Measurements from ENCODE around the gene TSKS. TPM values are rescaled to one million over a fixed set of nuclear protein-coding genes. Genes with fewer than 3 reads are reported as not detected.
A peak's percentile ranks its signal among the peaks of the same experiment; 100 is the strongest.

Gene TSKS
- total RNA-seq, 1 experiment from 2014 or later: 0.48 TPM

DNA sequence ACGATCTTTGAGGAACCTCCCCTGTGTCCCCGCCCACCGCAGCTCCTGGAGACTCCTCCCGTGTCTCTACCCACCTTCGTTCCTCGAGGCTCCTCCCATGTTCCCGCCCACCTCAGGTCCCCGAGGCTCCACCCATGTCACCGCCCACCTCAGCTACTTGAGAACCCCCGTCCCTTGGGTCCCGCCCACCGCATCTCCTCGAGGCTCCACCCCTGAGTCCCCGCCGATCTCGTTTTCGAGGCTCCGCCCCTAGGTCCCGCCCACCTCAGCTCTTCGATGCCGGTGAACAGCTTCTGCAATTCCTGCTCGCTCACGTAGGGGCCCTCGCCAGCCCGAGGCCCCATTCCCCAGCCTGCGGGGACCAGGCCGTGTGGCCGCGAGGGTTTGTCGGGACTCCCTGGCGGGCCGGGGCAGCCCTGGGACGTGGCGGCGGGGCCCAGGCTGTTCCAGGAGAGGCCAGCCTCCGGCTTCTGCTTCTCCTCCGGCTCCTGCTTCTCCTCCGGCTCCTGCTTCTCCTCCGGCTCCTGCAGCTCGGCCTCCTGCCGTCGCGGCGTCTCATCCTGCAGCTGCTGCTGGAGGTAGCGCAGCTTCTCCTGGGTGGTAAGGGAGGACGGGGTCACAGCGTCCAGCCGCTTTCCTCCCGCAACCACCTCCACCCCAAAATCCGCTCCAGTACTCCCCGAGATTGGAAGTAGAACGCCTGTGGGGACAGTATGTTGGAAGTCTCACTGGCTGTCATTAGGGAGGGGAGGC lies 16.7 kb downstream of the TSKS start (continued):
- TF ChIP-seq, protein P1, sequence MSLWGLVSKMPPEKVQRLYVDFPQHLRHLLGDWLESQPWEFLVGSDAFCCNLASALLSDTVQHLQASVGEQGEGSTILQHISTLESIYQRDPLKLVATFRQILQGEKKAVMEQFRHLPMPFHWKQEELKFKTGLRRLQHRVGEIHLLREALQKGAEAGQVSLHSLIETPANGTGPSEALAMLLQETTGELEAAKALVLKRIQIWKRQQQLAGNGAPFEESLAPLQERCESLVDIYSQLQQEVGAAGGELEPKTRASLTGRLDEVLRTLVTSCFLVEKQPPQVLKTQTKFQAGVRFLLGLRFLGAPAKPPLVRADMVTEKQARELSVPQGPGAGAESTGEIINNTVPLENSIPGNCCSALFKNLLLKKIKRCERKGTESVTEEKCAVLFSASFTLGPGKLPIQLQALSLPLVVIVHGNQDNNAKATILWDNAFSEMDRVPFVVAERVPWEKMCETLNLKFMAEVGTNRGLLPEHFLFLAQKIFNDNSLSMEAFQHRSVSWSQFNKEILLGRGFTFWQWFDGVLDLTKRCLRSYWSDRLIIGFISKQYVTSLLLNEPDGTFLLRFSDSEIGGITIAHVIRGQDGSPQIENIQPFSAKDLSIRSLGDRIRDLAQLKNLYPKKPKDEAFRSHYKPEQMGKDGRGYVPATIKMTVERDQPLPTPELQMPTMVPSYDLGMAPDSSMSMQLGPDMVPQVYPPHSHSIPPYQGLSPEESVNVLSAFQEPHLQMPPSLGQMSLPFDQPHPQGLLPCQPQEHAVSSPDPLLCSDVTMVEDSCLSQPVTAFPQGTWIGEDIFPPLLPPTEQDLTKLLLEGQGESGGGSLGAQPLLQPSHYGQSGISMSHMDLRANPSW (CRISPR knock-in tag; conservative IDR thresholded peaks at IDR 0.05; ENCODE audit: low read depth): no peak
- TF ChIP-seq, protein P2, sequence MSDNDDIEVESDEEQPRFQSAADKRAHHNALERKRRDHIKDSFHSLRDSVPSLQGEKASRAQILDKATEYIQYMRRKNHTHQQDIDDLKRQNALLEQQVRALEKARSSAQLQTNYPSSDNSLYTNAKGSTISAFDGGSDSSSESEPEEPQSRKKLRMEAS (CRISPR knock-in tag; IDR thresholded peaks at IDR 0.05): peak; percentile 89
- TF ChIP-seq HMGA2 (CRISPR knock-in tag; IDR thresholded peaks at IDR 0.05) (no peak), FOXP1 (CRISPR knock-in tag; IDR thresholded peaks at IDR 0.05; ENCODE audit: borderline replicate concordance) (peak; percentile 88)
- TF ChIP-seq, protein P3, sequence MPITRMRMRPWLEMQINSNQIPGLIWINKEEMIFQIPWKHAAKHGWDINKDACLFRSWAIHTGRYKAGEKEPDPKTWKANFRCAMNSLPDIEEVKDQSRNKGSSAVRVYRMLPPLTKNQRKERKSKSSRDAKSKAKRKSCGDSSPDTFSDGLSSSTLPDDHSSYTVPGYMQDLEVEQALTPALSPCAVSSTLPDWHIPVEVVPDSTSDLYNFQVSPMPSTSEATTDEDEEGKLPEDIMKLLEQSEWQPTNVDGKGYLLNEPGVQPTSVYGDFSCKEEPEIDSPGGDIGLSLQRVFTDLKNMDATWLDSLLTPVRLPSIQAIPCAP (CRISPR knock-in tag; IDR thresholded peaks at IDR 0.05): 0 out of 2 replicates have a peak, but pooled peaks have one; percentile 26

DNA sequence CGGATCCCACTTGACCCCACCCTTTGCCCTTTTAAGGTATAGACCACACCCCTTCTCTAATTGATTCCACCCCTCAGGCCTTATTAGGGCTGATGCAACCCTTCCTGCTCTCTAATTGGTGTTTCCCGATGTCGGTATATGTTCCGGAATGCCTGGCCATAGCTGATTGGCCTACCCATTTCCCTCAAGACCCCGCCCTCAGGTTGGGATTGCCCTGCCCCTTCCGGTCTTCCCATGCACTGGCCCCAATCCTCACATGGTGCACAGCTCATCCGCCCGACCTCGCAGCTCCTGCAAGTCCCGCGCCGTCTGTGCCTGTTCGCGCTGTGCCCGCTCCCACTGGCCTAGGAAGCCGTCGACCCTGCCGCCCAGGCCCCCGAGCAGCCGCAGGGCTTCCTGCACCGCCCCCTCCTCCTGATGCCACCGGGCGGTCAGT lies 18.1 kb downstream of the TSKS start:
- Mint-ChIP-seq H3K27ac (no peak overlapping the region), H3K27me3 (ENCODE audit: low read depth) (peaks cover 20% of the 10 kb centered on the region), H3K4me3 (no peak overlapping the region), H3K36me3 (no peaks in the 10 kb centered on the region), H3K9me3 (peaks cover 7% of the 10 kb centered on the region; the same call in 1 of the 2 replicates), H3K4me1 (0 out of 2 replicates have a peak, but pooled peaks cover 2% of the 10 kb centered on the region)
- DNase-seq (ENCODE audit: low spot score) (peak; percentile 75), ATAC-seq (peak; percentile 43)
- CTCF ChIA-PET: interaction anchor here (0.6 to 1.9 kb wide), 5 partner anchors 17 to 64 kb away, joined by 3 to 11 read pairs (median 3); partner anchors contain the start of gene AP2A1
- POLR2A ChIA-PET: no interaction called here
- TF ChIP-seq NFYB (CRISPR knock-in tag; conservative IDR thresholded peaks at IDR 0.05; ENCODE audit: low read depth): peak; percentile 67
- TF ChIP-seq TEAD4 (CRISPR knock-in tag; IDR thresholded peaks at IDR 0.05): no peak
- TF ChIP-seq, protein P4, sequence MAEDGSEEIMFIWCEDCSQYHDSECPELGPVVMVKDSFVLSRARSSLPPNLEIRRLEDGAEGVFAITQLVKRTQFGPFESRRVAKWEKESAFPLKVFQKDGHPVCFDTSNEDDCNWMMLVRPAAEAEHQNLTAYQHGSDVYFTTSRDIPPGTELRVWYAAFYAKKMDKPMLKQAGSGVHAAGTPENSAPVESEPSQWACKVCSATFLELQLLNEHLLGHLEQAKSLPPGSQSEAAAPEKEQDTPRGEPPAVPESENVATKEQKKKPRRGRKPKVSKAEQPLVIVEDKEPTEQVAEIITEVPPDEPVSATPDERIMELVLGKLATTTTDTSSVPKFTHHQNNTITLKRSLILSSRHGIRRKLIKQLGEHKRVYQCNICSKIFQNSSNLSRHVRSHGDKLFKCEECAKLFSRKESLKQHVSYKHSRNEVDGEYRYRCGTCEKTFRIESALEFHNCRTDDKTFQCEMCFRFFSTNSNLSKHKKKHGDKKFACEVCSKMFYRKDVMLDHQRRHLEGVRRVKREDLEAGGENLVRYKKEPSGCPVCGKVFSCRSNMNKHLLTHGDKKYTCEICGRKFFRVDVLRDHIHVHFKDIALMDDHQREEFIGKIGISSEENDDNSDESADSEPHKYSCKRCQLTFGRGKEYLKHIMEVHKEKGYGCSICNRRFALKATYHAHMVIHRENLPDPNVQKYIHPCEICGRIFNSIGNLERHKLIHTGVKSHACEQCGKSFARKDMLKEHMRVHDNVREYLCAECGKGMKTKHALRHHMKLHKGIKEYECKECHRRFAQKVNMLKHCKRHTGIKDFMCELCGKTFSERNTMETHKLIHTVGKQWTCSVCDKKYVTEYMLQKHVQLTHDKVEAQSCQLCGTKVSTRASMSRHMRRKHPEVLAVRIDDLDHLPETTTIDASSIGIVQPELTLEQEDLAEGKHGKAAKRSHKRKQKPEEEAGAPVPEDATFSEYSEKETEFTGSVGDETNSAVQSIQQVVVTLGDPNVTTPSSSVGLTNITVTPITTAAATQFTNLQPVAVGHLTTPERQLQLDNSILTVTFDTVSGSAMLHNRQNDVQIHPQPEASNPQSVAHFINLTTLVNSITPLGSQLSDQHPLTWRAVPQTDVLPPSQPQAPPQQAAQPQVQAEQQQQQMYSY (CRISPR knock-in tag; IDR thresholded peaks at IDR 0.05): 0 out of 2 replicates have a peak, but pooled peaks have one; percentile 31
- peak; percentile 37; the same call in 1 of the 2 replicates for TF ChIP-seq SP1 (CRISPR knock-in tag; conservative IDR thresholded peaks at IDR 0.05)

DNA sequence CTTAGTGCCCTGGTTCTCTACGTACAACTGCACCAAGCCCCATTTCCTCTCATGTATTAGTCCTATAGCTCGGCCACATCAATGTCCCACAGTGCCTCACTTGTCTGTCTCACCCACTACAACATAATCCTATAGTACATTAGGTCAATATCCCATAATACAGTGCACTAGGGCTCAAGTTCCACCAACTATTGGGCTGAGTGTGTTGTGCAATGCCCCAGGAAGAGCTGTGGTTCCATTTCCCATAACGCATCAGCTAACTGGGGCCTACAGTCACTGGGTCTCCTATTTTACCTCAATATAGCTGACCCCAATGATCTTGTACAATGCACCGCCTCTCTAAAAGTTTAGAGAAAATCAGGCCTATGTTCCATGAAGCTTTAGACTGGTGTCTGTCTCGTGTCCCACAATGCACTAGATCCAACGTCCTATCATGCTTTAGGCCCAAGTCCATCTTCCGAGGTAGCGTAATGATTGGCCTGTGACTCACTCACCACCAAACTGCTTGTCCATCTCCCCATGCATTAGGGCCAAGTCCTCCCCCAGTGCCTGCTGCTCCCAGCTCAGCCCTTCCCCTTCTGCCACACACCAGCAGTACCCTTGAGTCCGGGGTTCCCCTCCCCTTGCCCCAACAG lies 21.8 kb downstream of the TSKS start:
- POLR2A ChIA-PET: interaction anchor here (0.6 kb wide), 1 partner anchor 491 kb away, joined by 4 read pairs; no protein-coding TSS in a partner anchor
- peaks cover 3% of the 10 kb centered on the region; the same call in 1 of the 2 replicates for H3K27me3 Mint-ChIP-seq (ENCODE audit: low read depth)
- no peak for DNase-seq (ENCODE audit: low spot score)
- no peaks in the 10 kb centered on the region for H3K36me3 Mint-ChIP-seq
- H3K9me3 Mint-ChIP-seq: peaks cover 7% of the 10 kb centered on the region; the same call in 1 of the 2 replicates
- no peak overlapping the region for H3K27ac Mint-ChIP-seq
- ATAC-seq: no peak
- CTCF ChIA-PET: interaction anchor here (1.6 kb wide), 1 partner anchor 24 kb away, joined by 4 read pairs; no protein-coding TSS in a partner anchor
- H3K4me1 Mint-ChIP-seq: no peaks in the 10 kb centered on the region
- H3K4me3 Mint-ChIP-seq: no peak overlapping the region
- no peak for TF ChIP-seq KAT7 (CRISPR knock-in tag; IDR thresholded peaks at IDR 0.05; ENCODE audit: borderline replicate concordance)
- TF ChIP-seq MYBL2 (CRISPR knock-in tag; IDR thresholded peaks at IDR 0.05): no peak
- TF ChIP-seq, protein P5, sequence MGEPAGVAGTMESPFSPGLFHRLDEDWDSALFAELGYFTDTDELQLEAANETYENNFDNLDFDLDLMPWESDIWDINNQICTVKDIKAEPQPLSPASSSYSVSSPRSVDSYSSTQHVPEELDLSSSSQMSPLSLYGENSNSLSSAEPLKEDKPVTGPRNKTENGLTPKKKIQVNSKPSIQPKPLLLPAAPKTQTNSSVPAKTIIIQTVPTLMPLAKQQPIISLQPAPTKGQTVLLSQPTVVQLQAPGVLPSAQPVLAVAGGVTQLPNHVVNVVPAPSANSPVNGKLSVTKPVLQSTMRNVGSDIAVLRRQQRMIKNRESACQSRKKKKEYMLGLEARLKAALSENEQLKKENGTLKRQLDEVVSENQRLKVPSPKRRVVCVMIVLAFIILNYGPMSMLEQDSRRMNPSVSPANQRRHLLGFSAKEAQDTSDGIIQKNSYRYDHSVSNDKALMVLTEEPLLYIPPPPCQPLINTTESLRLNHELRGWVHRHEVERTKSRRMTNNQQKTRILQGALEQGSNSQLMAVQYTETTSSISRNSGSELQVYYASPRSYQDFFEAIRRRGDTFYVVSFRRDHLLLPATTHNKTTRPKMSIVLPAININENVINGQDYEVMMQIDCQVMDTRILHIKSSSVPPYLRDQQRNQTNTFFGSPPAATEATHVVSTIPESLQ (CRISPR knock-in tag; IDR thresholded peaks at IDR 0.05): no peak
- TF ChIP-seq, protein P6, sequence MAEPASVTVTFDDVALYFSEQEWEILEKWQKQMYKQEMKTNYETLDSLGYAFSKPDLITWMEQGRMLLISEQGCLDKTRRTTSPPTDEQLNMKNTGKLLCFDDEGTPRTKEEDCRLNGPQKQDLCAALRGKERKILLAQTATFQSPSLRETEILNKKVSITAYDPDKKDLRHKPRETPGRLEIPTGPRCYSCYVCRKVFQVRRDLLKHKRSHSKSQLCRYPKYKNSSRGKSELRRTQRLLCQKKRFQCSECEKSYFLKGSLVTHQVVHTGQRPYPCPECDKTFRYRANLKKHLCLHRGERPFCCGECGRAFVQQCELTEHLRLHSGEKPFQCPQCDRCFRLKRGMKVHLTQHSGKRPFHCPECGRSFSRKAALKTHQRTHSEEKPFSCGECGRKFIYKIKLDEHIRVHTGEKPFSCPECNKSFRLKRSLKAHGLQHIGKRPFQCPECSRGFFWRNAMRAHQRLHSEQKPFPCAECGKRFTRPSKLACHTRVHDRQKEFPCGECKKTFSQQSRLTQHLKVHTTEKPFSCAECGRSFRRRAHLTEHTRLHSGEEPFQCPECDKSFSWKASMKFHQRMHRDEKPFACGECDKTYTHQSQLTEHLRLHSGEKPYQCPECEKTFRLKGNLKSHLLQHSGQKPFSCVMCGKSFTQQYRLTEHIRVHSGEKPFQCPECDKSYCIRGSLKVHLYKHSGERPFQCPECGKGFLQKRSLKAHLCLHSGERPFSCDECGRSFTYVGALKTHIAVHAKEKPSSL (CRISPR knock-in tag; conservative IDR thresholded peaks at IDR 0.05): no peak
- TF ChIP-seq NFE2L1 (CRISPR knock-in tag; IDR thresholded peaks at IDR 0.05): no peak
- TF ChIP-seq RELA (CRISPR knock-in tag; IDR thresholded peaks at IDR 0.05; ENCODE audit: borderline replicate concordance): no peak
- no peak for TF ChIP-seq ZBTB21 (CRISPR knock-in tag; IDR thresholded peaks at IDR 0.05; ENCODE audit: borderline replicate concordance)
- TF ChIP-seq ZNF317 (CRISPR knock-in tag; IDR thresholded peaks at IDR 0.05; ENCODE audit: borderline replicate concordance, low read depth): no peak
- TF ChIP-seq CREB1 (CRISPR knock-in tag; IDR thresholded peaks at IDR 0.05): no peak
- TF ChIP-seq TP53 (CRISPR knock-in tag; IDR thresholded peaks at IDR 0.05): no peak
- no peak for TF ChIP-seq TEAD1 (CRISPR knock-in tag; IDR thresholded peaks at IDR 0.05)

Measured in WTC11 (cell line).